H1 (cell line): ENCODE measurements around the gene BAHD1. TPM values are rescaled to one million over a fixed set of nuclear protein-coding genes. Genes with fewer than 3 reads are reported as not detected.

Experiments used
- CTCF ChIA-PET: fragments of 300-600 bp; sonication (Branson Sonifier 250); formaldehyde crosslinking; loops from one replicate; lab custom pipeline; 2021; ENCODE audit not compliant: partially characterized antibody; lab: Charles Lee
- POLR2A ChIA-PET: fragments of 300-600 bp; sonication (Branson Sonifier 250); formaldehyde crosslinking; loops from one replicate; lab custom pipeline; 2021; ENCODE audit warnings: inconsistent platforms; ENCODE audit not compliant: partially characterized antibody; lab: Charles Lee
- DNase-seq, 2 experiments: peaks; one replicate each; pipeline versions ENCODE4 v3.0.0 to v3.0.0-alpha.2; 2010 to 2022; ENCODE audit warnings: low spot score in 2 of 2, low read depth in 1 of 2, mixed read lengths in 1 of 2
- FAIRE-seq: peaks from 2 replicates; lab custom pipeline; 2011; peaks lifted over from hg19 to GRCh38; lab: Jason Lieb, UNC
- H2AFZ ChIP-seq: 2 replicates; pipeline ENCODE4 v1.8.1; 2012; ENCODE audit warnings: low read length, inconsistent platforms
- H2AK5ac ChIP-seq: 2 replicates; pipeline ENCODE4 v1.6.1; 2013; ENCODE audit warnings: low read depth, low read length
- H2BK120ac ChIP-seq: replicated peaks from 2 replicates; pipeline ENCODE3; 2013; ENCODE audit warnings: low read depth, low read length, inconsistent platforms
- H2BK12ac ChIP-seq: 2 replicates; pipeline ENCODE4 v1.6.1; 2013; ENCODE audit warnings: low read depth, low read length
- H2BK15ac ChIP-seq: 2 replicates; pipeline ENCODE4 v1.6.1; 2013; ENCODE audit warnings: low read length
- H2BK20ac ChIP-seq: 2 replicates; pipeline ENCODE4 v1.6.1; 2013; ENCODE audit warnings: low read length
- H2BK5ac ChIP-seq: 2 replicates; pipeline ENCODE4 v1.6.1; 2013; ENCODE audit warnings: low read depth, low read length
- H3K14ac ChIP-seq: 2 replicates; pipeline ENCODE4 v1.6.1; 2013; ENCODE audit warnings: inconsistent platforms; ENCODE audit not compliant: insufficient read length
- H3K18ac ChIP-seq: 2 replicates; pipeline ENCODE4 v1.6.1; 2013; ENCODE audit warnings: low read length; ENCODE audit errors: extremely low read depth
- H3K23ac ChIP-seq: 2 replicates; pipeline ENCODE4 v1.6.1; 2013; ENCODE audit warnings: inconsistent platforms; ENCODE audit not compliant: insufficient read length
- H3K23me2 ChIP-seq: 2 replicates; pipeline ENCODE4 v1.6.1; 2013; ENCODE audit warnings: low read depth, low read length
- H3K27ac ChIP-seq: 2 replicates; pipeline ENCODE4 v1.6.1; 2011; ENCODE audit warnings: low read depth, low read length, inconsistent platforms
- H3K27me3 ChIP-seq, 4 experiments: replicated peaks in 1 of 4; 1 replicate in 1 of 4; 2 replicates in 3 of 4; pipeline versions ENCODE4 v1.6.1 to v1.8.1; 2011 to 2013; ENCODE audit warnings: low read length in 3 of 4, mild to moderate bottlenecking in 3 of 4, inconsistent platforms in 2 of 4, mixed read lengths in 2 of 4, moderate library complexity in 1 of 4; ENCODE audit not compliant: control insufficient read depth in 3 of 4, insufficient read depth in 3 of 4; ENCODE audit errors: extremely low read depth in 1 of 4
- H3K36me3 ChIP-seq, 4 experiments: 2 replicates each; pipeline versions ENCODE4 v1.6.1 to v1.8.1; 2011 to 2013; ENCODE audit warnings: mild to moderate bottlenecking in 4 of 4, low read length in 3 of 4, moderate library complexity in 2 of 4, control low read depth in 1 of 4, inconsistent platforms in 1 of 4; ENCODE audit not compliant: insufficient read depth in 4 of 4, control insufficient read depth in 2 of 4
- H3K4ac ChIP-seq: replicated peaks from 2 replicates; pipeline ENCODE3; 2013; ENCODE audit warnings: low read length, low read depth, mixed read lengths, inconsistent platforms; ENCODE audit not compliant: insufficient read length
- H3K4me1 ChIP-seq, 4 experiments: replicated peaks in 1 of 4; 1 replicate in 1 of 4; 2 replicates in 3 of 4; pipeline versions ENCODE4 v1.6.1 to v1.8.1; 2011 to 2013; ENCODE audit warnings: low read length in 3 of 4, inconsistent platforms in 2 of 4, mixed read lengths in 1 of 4; ENCODE audit not compliant: insufficient read depth in 4 of 4, control insufficient read depth in 3 of 4
- H3K4me2 ChIP-seq, 2 experiments: 2 replicates each; pipeline versions ENCODE4 v1.6.1 to v1.8.1; 2011 to 2013; ENCODE audit warnings: low read depth in 2 of 2, low read length in 2 of 2, control low read depth in 1 of 2, inconsistent platforms in 1 of 2, mild to moderate bottlenecking in 1 of 2; ENCODE audit not compliant: insufficient read depth in 1 of 2
- H3K4me3 ChIP-seq, 4 experiments: fragments of 200-600, 300-600 bp in 1 of 4; sonication (generic), shearing (Covaris generic), sonication (Bioruptor Twin) in 1 of 4; 2 replicates each; pipeline versions ENCODE4 v1.5.1 to v1.8.1; 2011 to 2016; ENCODE audit warnings: low read length in 4 of 4, low read depth in 3 of 4, control low read depth in 2 of 4, inconsistent platforms in 2 of 4, mild to moderate bottlenecking in 2 of 4, mixed read lengths in 1 of 4, moderate library complexity in 1 of 4; ENCODE audit not compliant: insufficient read depth in 2 of 4; ENCODE audit errors: extremely low read depth in 1 of 4
- H3K56ac ChIP-seq: replicated peaks from 2 replicates; pipeline ENCODE3; 2013; ENCODE audit warnings: low read depth, mild to moderate bottlenecking, mixed read lengths, low read length, inconsistent platforms; ENCODE audit not compliant: insufficient read length
- H3K79me1 ChIP-seq: 2 replicates; pipeline ENCODE4 v1.6.1; 2013; ENCODE audit warnings: low read depth, low read length, control low read depth
- H3K79me2 ChIP-seq, 2 experiments: 2 replicates each; pipeline versions ENCODE4 v1.6.1 to v1.8.1; 2012 to 2013; ENCODE audit warnings: low read length in 2 of 2, mild to moderate bottlenecking in 2 of 2, inconsistent platforms in 1 of 2; ENCODE audit not compliant: insufficient read depth in 2 of 2, control insufficient read depth in 1 of 2
- H3K9ac ChIP-seq, 4 experiments: replicated peaks in 1 of 4; 1 replicate in 1 of 4; 2 replicates in 3 of 4; pipeline versions ENCODE4 v1.6.1 to v1.8.1; 2011 to 2013; ENCODE audit warnings: low read depth in 3 of 4, low read length in 3 of 4, control low read depth in 2 of 4, mild to moderate bottlenecking in 2 of 4, moderate library complexity in 2 of 4, inconsistent platforms in 1 of 4; ENCODE audit errors: extremely low read depth in 1 of 4
- H3K9me3 ChIP-seq, 2 experiments: 2 replicates each; pipeline versions ENCODE4 v1.6.1 to v1.8.1; 2012 to 2013; ENCODE audit warnings: mild to moderate bottlenecking in 2 of 2, moderate library complexity in 2 of 2, control low read depth in 1 of 2, inconsistent platforms in 1 of 2, low read depth in 1 of 2, low read length in 1 of 2, mixed read lengths in 1 of 2; ENCODE audit not compliant: insufficient read depth in 2 of 2
- H4K20me1 ChIP-seq, 2 experiments: replicated peaks in 1 of 2; 2 replicates each; pipeline versions ENCODE3 to v1.8.1; 2011 to 2013; ENCODE audit warnings: inconsistent platforms in 2 of 2, low read length in 2 of 2, mild to moderate bottlenecking in 1 of 2; ENCODE audit not compliant: insufficient read depth in 2 of 2, control insufficient read depth in 1 of 2
- H4K5ac ChIP-seq: 2 replicates; pipeline ENCODE4 v1.6.1; 2013; ENCODE audit warnings: low read length, low read depth, mixed read lengths, inconsistent platforms; ENCODE audit not compliant: insufficient read length
- H4K8ac ChIP-seq: 2 replicates; pipeline ENCODE4 v1.8.0; 2013; ENCODE audit warnings: mild to moderate bottlenecking, moderate library complexity, low read length, inconsistent platforms; ENCODE audit not compliant: insufficient read depth; ENCODE audit errors: extremely low read depth
- H4K91ac ChIP-seq: replicated peaks from 2 replicates; pipeline ENCODE3; 2013; ENCODE audit warnings: low read length, mixed read lengths, inconsistent platforms; ENCODE audit not compliant: insufficient read length
- CREB1 ChIP-seq: IDR thresholded peaks from 2 replicates; pipeline ENCODE4 v1.6.1; 2012; ENCODE audit warnings: inconsistent platforms
- FOSL1 ChIP-seq: IDR thresholded peaks from 2 replicates; pipeline ENCODE4 v1.6.1; 2011; ENCODE audit warnings: mild to moderate bottlenecking, low read depth, low read length, moderate library complexity; ENCODE audit not compliant: insufficient read depth
- HDAC6 ChIP-seq: IDR thresholded peaks from one replicate; pipeline ENCODE4 v1.7.1; 2012; ENCODE audit warnings: low read depth, mild to moderate bottlenecking, inconsistent platforms, low read length, moderate library complexity
- NRF1 ChIP-seq: IDR thresholded peaks from 2 replicates; pipeline ENCODE4 v1.6.1; 2011; ENCODE audit warnings: mild to moderate bottlenecking, low read depth, low read length, improper control_type of control experiment
- POLR2AphosphoS5 ChIP-seq: IDR thresholded peaks from 2 replicates; pipeline ENCODE4 v1.6.1; 2011; ENCODE audit warnings: low read depth, low read length
- RBBP5 ChIP-seq: IDR thresholded peaks from 2 replicates; pipeline ENCODE4 v1.7.1; 2012; ENCODE audit warnings: low read depth, mild to moderate bottlenecking, inconsistent platforms, low read length, moderate library complexity, borderline replicate concordance
- SUZ12 ChIP-seq: fragments of 200-600 bp; sonication (generic); IDR thresholded peaks from 2 replicates; pipeline ENCODE4 v1.6.1; 2012; ENCODE audit warnings: mild to moderate bottlenecking, inconsistent platforms, low read length, moderate library complexity, mixed read lengths
- TAF7 ChIP-seq: optimal IDR thresholded peaks from 2 replicates; pipeline ENCODE3; 2011; ENCODE audit warnings: low read depth, mild to moderate bottlenecking, inconsistent platforms, low read length, moderate library complexity, borderline replicate concordance
- YY1 ChIP-seq: IDR thresholded peaks from 2 replicates; pipeline ENCODE4 v1.6.1; 2011; ENCODE audit warnings: low read depth, mild to moderate bottlenecking, low read length
- WGBS, 2 experiments: shearing (Covaris generic) in 1 of 2; methylation state at CpG; one replicate each; pipeline versions ENCODE4 v1.1.6 to v1.1.7; 2013 to 2015; ENCODE audit warnings: low lambda C conversion rate in 2 of 2, mixed read lengths in 2 of 2, inconsistent platforms in 1 of 2, low coverage in 1 of 2, missing lambda C conversion rate in 1 of 2; ENCODE audit not compliant: insufficient replicate concordance in 2 of 2, insufficient coverage in 1 of 2, insufficient read length in 1 of 2; ENCODE audit errors: extremely low coverage in 1 of 2, missing lambda C conversion rate in 1 of 2; 5-methylcytosine and 5-hydroxymethylcytosine counted together
- polyA plus RNA-seq, 7 experiments: library from polyadenylated mRNA; depleted of rRNA in 3 of 7; stranded (reverse) in 5 of 7; unstranded in 2 of 7; fragments of >200 nt in 5 of 7; fragments of 200-250 nt in 2 of 7; gene quantifications; 1 replicate in 5 of 7; 2 replicates in 1 of 7; 4 replicates in 1 of 7; pipeline versions ENCODE4 v1.2.1 to v1.2.3, GENCODE V29; 2011 to 2013; ENCODE audit warnings: missing spikeins in 2 of 7, mixed read lengths in 2 of 7
- total RNA-seq: library from RNA; stranded (reverse); fragmentation: NEBNext Ultra II Directional; extraction: Animal tissue kit (Norgen Biotek cat#: 25700); gene quantifications from 2 replicates; pipeline ENCODE4 v1.2.1, GENCODE V29; 2021
- TF ChIP-seq, protein P1 (sequence below): IDR thresholded peaks from 2 replicates; pipeline ENCODE4 v1.6.1; 2011; ENCODE audit warnings: low read length, improper control_type of control experiment

The BAHD1 gene
- total and polyA plus RNA-seq, 2 of the 8 experiments (the other 6 are each of a cell fraction or from before 2014, with no cell fraction given) = 15.0 to 38.9 TPM

DNA sequence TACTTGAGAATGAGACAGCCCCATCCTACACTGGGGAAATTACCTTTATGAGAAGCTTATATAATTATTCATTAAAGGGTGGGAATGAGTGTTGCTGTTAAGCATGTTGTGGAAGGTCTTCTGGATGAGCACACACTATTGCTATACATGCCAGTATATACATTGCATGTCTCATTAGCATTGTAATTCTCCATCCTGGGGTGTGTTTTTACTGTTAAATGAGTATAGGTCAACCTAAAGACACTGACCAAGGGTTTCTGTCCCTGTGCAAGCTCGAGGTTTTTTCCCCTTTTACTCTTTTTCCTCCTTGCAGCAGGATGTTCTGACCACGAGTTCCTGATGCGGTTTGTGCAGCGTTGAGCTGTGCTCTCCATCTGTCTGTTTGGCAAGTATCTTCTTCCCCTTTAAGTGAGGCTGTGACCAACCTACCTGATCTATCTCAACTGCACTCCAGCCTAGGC is 42.3 kb upstream of the BAHD1 start:
- 87% methylated on average over 4 of the region's 4 CpGs; no CpG with 5 or more reads in 1 of the 2 experiments for WGBS, 2 experiments

More for the DNA sequence above, 42.3 kb upstream of the BAHD1 start:
- Histone ChIP-seq H3K4me2 (no peak overlapping the region), H2AK5ac (no peak overlapping the region), H2AFZ (no peak overlapping the region), H4K5ac (no peak overlapping the region), H3K23ac (no peak overlapping the region), H3K79me2 (no peaks in the 10 kb centered on the region), H3K56ac (no peak overlapping the region), H2BK5ac (no peak overlapping the region), H4K20me1 (peaks cover 0 to 4% of the 10 kb centered on the region in 2 experiments), H3K27ac (no peak overlapping the region), H3K14ac (no peak overlapping the region), H3K23me2 (no peaks in the 10 kb centered on the region), H2BK120ac (no peak overlapping the region), H3K4me1 (no peaks in the 10 kb centered on the region), H3K4ac (no peak overlapping the region), H3K9ac (no peak overlapping the region), H3K9me3 (no peaks in the 10 kb centered on the region), H3K27me3 (no peaks in the 10 kb centered on the region), H3K18ac (no peak overlapping the region), H2BK20ac (no peak overlapping the region), H3K79me1 (no peaks in the 10 kb centered on the region), H4K91ac (no peak overlapping the region), H2BK12ac (no peak overlapping the region), H2BK15ac (no peak overlapping the region), H4K8ac (no peak overlapping the region), H3K4me3 (no peak overlapping the region), H3K36me3 (peaks cover 3 to 7% (median 4%) of the 10 kb centered on the region in 4 experiments; a peak in 7 of 8 replicates)
- FAIRE-seq (no peak), DNase-seq (no peak)
- CTCF ChIA-PET = interaction anchor here (0.7 to 3.1 kb wide), 8 partner anchors 9 to 181 kb away, joined by 3 to 9 read pairs (median 4); no protein-coding TSS in a partner anchor
- POLR2A ChIA-PET = interaction anchor here (1.5 to 3.2 kb wide), 5 partner anchors 9 to 17 kb away, joined by 4 to 14 read pairs (median 6); partner anchors contain the start of gene KNSTRN
- TF ChIP-seq SUZ12 = no peak
- TF ChIP-seq FOSL1 = no peak
- TF ChIP-seq TAF7 = no peak
- TF ChIP-seq, protein P1, sequence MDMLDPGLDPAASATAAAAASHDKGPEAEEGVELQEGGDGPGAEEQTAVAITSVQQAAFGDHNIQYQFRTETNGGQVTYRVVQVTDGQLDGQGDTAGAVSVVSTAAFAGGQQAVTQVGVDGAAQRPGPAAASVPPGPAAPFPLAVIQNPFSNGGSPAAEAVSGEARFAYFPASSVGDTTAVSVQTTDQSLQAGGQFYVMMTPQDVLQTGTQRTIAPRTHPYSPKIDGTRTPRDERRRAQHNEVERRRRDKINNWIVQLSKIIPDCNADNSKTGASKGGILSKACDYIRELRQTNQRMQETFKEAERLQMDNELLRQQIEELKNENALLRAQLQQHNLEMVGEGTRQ = no peak
- no peak for TF ChIP-seq HDAC6
- TF ChIP-seq NRF1 = no peak
- TF ChIP-seq POLR2AphosphoS5 = no peak
- TF ChIP-seq CREB1 = no peak
- no peak for TF ChIP-seq RBBP5
- TF ChIP-seq YY1 = no peak
